Measurements from ENCODE around the gene PREP.

GRCh38 chr6:105449756-105450390 is 47.0 kb upstream of the PREP start:
- TF ChIP-seq CTCF (IDR thresholded peaks at IDR 0.05) (no peak), POLR2A (IDR thresholded peaks at IDR 0.05) (no peak)
